Sigmoid colon (tissue), 4 donors: ENCODE results near the gene IL15RA.

ENCODE experiments used
- EP300 ChIP-seq, 4 donors: sonication (generic); formaldehyde crosslinking; IDR thresholded peaks; one replicate each; pipeline ENCODE4 v1.6.1; 2017; ENCODE audit warnings: antibody characterized with exemption in 4 of 4
- POLR2A ChIP-seq, 2 donors: fragments of 450-650 bp; IDR thresholded peaks; one replicate each; pipeline ENCODE4 v1.6.1; 2016; ENCODE audit warnings: antibody characterized with exemption in 2 of 2, mild to moderate bottlenecking in 2 of 2, moderate library complexity in 2 of 2
- POLR2AphosphoS5 ChIP-seq, 4 donors: sonication (generic); formaldehyde crosslinking; IDR thresholded peaks; one replicate each; pipeline ENCODE4 v1.6.1; 2017; ENCODE audit warnings: antibody characterized with exemption in 4 of 4
- TF ChIP-seq, protein P1 (sequence below), 4 experiments: fragments of 450-650 bp in 3 of 4; fragments of 200-600 bp in 1 of 4; IDR thresholded peaks; one replicate each; pipeline ENCODE4 v1.5.1; 2016 to 2019; ENCODE audit warnings: antibody characterized with exemption in 4 of 4, mild to moderate bottlenecking in 3 of 4, moderate library complexity in 2 of 4

- TF ChIP-seq, protein P1, sequence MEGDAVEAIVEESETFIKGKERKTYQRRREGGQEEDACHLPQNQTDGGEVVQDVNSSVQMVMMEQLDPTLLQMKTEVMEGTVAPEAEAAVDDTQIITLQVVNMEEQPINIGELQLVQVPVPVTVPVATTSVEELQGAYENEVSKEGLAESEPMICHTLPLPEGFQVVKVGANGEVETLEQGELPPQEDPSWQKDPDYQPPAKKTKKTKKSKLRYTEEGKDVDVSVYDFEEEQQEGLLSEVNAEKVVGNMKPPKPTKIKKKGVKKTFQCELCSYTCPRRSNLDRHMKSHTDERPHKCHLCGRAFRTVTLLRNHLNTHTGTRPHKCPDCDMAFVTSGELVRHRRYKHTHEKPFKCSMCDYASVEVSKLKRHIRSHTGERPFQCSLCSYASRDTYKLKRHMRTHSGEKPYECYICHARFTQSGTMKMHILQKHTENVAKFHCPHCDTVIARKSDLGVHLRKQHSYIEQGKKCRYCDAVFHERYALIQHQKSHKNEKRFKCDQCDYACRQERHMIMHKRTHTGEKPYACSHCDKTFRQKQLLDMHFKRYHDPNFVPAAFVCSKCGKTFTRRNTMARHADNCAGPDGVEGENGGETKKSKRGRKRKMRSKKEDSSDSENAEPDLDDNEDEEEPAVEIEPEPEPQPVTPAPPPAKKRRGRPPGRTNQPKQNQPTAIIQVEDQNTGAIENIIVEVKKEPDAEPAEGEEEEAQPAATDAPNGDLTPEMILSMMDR (IDR thresholded peaks at IDR 0.05): no peak
- TF ChIP-seq POLR2A (IDR thresholded peaks at IDR 0.05) (no peak), POLR2AphosphoS5 (IDR thresholded peaks at IDR 0.05) (no peak), EP300 (IDR thresholded peaks at IDR 0.05) (no peak)
These were observed 28.6 kb upstream of the IL15RA start for GRCh38 chr10:6005856-6006395.
